SK-N-SH (cell line): ENCODE results near the gene LIG1. TPM values are rescaled to one million over a fixed set of nuclear protein-coding genes. Genes with fewer than 3 reads are reported as not detected.

ENCODE experiments used
- CTCF ChIA-PET: fragments of 300-600, 350-600 bp; formaldehyde crosslinking; extraction: SDS; loops from one replicate; lab custom pipeline; 2021; lab: Yijun Ruan, JAX
- POLR2A ChIA-PET: fragments of 350-600 bp; sonication (Branson Sonifier 250); formaldehyde crosslinking; extraction: SDS; loops from one replicate; lab custom pipeline; 2020; ENCODE audit warnings: antibody characterized with exemption, inconsistent platforms; lab: Yijun Ruan, JAX
- DNase-seq: peaks from one replicate; pipeline ENCODE4 v3.0.0; 2012
- H2AFZ ChIP-seq: fragments of 200-600 bp; sonication (generic); 2 replicates; pipeline ENCODE4 v1.8.1; 2016; ENCODE audit warnings: antibody characterized with exemption, mild to moderate bottlenecking, low read depth
- H3F3A ChIP-seq: fragments of 200-600 bp; sonication (generic); replicated peaks from 2 replicates; pipeline ENCODE3; 2016; ENCODE audit warnings: antibody characterized with exemption, mild to moderate bottlenecking; ENCODE audit not compliant: insufficient read depth
- H3K27ac ChIP-seq, 2 experiments: fragments of 200-500 bp in 1 of 2; fragments of 200-600 bp in 1 of 2; sonication (Bioruptor generic) in 1 of 2; sonication (generic), shearing (Covaris generic) in 1 of 2; 2 replicates each; pipeline versions ENCODE4 v1.5.1 to v1.6.1; 2014 to 2016; ENCODE audit warnings: low read depth in 2 of 2, inconsistent platforms in 1 of 2, low read length in 1 of 2, mild to moderate bottlenecking in 1 of 2, mixed read lengths in 1 of 2
- H3K27me3 ChIP-seq: fragments of 200-600 bp; sonication (generic), shearing (Covaris generic); 2 replicates; pipeline ENCODE4 v1.6.1; 2016; ENCODE audit warnings: mixed run types; ENCODE audit not compliant: insufficient read depth
- H3K36me3 ChIP-seq, 2 experiments: fragments of 200-500 bp in 1 of 2; fragments of 200-600 bp in 1 of 2; sonication (Bioruptor generic) in 1 of 2; sonication (generic) in 1 of 2; replicated peaks in 1 of 2; 2 replicates each; pipeline versions ENCODE3 to v1.5.1; 2014 to 2016; ENCODE audit warnings: low read length in 1 of 2, mild to moderate bottlenecking in 1 of 2; ENCODE audit not compliant: insufficient read depth in 2 of 2, control insufficient read depth in 1 of 2
- H3K4me1 ChIP-seq, 2 experiments: fragments of 200-500 bp in 1 of 2; fragments of 200-600 bp in 1 of 2; sonication (Bioruptor generic) in 1 of 2; sonication (generic), shearing (Covaris generic) in 1 of 2; 2 replicates each; pipeline versions ENCODE4 v1.5.1 to v1.6.1; 2014 to 2016; ENCODE audit warnings: low read depth in 1 of 2, low read length in 1 of 2, mixed run types in 1 of 2; ENCODE audit not compliant: insufficient read depth in 2 of 2, control insufficient read depth in 1 of 2
- H3K4me2 ChIP-seq: fragments of 200-600 bp; sonication (generic), shearing (Covaris generic); 2 replicates; pipeline ENCODE4 v1.6.1; 2017; ENCODE audit warnings: mixed run types
- H3K4me3 ChIP-seq, 2 experiments: fragments of 200-500 bp in 1 of 2; fragments of 200-600 bp in 1 of 2; sonication (Bioruptor generic) in 1 of 2; sonication (generic), shearing (Covaris generic) in 1 of 2; 2 replicates each; pipeline versions ENCODE4 v1.5.1 to v1.8.1; 2014 to 2016; ENCODE audit warnings: low read depth in 2 of 2, inconsistent platforms in 1 of 2, low read length in 1 of 2, mild to moderate bottlenecking in 1 of 2, mixed read lengths in 1 of 2, moderate library complexity in 1 of 2
- H3K79me2 ChIP-seq: fragments of 200-600 bp; sonication (generic); 2 replicates; pipeline ENCODE4 v1.8.1; 2017; ENCODE audit warnings: mild to moderate bottlenecking; ENCODE audit not compliant: insufficient read depth
- H3K9ac ChIP-seq: fragments of 200-600 bp; sonication (generic); 2 replicates; pipeline ENCODE4 v1.6.1; 2017; ENCODE audit warnings: mixed run types
- H3K9me2 ChIP-seq: fragments of 200-600 bp; sonication (generic); 2 replicates; pipeline ENCODE4 v1.6.1; 2017; ENCODE audit warnings: mixed run types
- H3K9me3 ChIP-seq: fragments of 200-600 bp; sonication (generic); 2 replicates; pipeline ENCODE4 v1.6.1; 2017; ENCODE audit warnings: mixed run types, mild to moderate bottlenecking, moderate library complexity
- H4K20me1 ChIP-seq: fragments of 200-600 bp; sonication (generic); 2 replicates; pipeline ENCODE4 v1.6.1; 2017; ENCODE audit warnings: mild to moderate bottlenecking, mixed run types; ENCODE audit not compliant: insufficient read depth
- CTCF ChIP-seq: fragments of 200-600 bp; sonication (generic); IDR thresholded peaks from 2 replicates; pipeline ENCODE4 v1.6.1; 2017; ENCODE audit warnings: antibody characterized with exemption, mild to moderate bottlenecking, moderate library complexity
- ELF1 ChIP-seq: IDR thresholded peaks from 2 replicates; pipeline ENCODE4 v1.4.0; 2012
- EZH2phosphoT487 ChIP-seq: fragments of 200-600 bp; sonication (generic); IDR thresholded peaks from 2 replicates; pipeline ENCODE4 v1.6.1; 2017; ENCODE audit warnings: low read depth, mixed run types, mild to moderate bottlenecking, antibody characterized with exemption, moderate library complexity, borderline replicate concordance
- IRF3 ChIP-seq: fragments of 150-350 bp; IDR thresholded peaks from 2 replicates; pipeline ENCODE4 v1.6.1; 2016; ENCODE audit warnings: mild to moderate bottlenecking, low read depth, low read length
- JUND ChIP-seq: IDR thresholded peaks from 2 replicates; pipeline ENCODE4 v1.4.0; 2012
- MEF2A ChIP-seq: IDR thresholded peaks from 2 replicates; pipeline ENCODE4 v1.4.0; 2012; ENCODE audit warnings: low read depth, borderline replicate concordance
- MXI1 ChIP-seq: IDR thresholded peaks from 2 replicates; pipeline ENCODE4 v1.6.1; 2012; ENCODE audit warnings: mild to moderate bottlenecking, low read depth, low read length, improper control_type of control experiment
- NFIC ChIP-seq: IDR thresholded peaks from 2 replicates; pipeline ENCODE4 v1.4.0; 2012; ENCODE audit warnings: borderline replicate concordance
- RAD21 ChIP-seq: IDR thresholded peaks from 2 replicates; pipeline ENCODE4 v1.6.1; 2012; ENCODE audit warnings: mild to moderate bottlenecking, low read length
- REST ChIP-seq: IDR thresholded peaks from 2 replicates; pipeline ENCODE4 v1.6.1; 2012; ENCODE audit warnings: mild to moderate bottlenecking, low read depth, low read length, moderate library complexity
- RXRA ChIP-seq: IDR thresholded peaks from 2 replicates; pipeline ENCODE4 v1.4.0; 2012; ENCODE audit warnings: low read depth, mild to moderate bottlenecking, borderline replicate concordance
- SIN3A ChIP-seq: IDR thresholded peaks from 2 replicates; pipeline ENCODE4 v1.6.1; 2012; ENCODE audit warnings: low read depth, mild to moderate bottlenecking, low read length, moderate library complexity, borderline replicate concordance
- TAF1 ChIP-seq: IDR thresholded peaks from 2 replicates; pipeline ENCODE4 v1.6.1; 2012; ENCODE audit warnings: low read depth, mild to moderate bottlenecking, low read length, moderate library complexity, borderline replicate concordance
- USF1 ChIP-seq: IDR thresholded peaks from 2 replicates; pipeline ENCODE4 v1.4.0; 2012; ENCODE audit warnings: low read depth, borderline replicate concordance
- YY1 ChIP-seq: IDR thresholded peaks from 2 replicates; pipeline ENCODE4 v1.4.0; 2012; ENCODE audit warnings: low read depth, mild to moderate bottlenecking
- ZBTB33 ChIP-seq: IDR thresholded peaks from 2 replicates; pipeline ENCODE4 v1.4.0; 2012; ENCODE audit warnings: low read depth, borderline replicate concordance
- WGBS: methylation state at CpG from one replicate; pipeline ENCODE4 v1.1.6; 2017; ENCODE audit warnings: low lambda C conversion rate; 5-methylcytosine and 5-hydroxymethylcytosine counted together
- polyA plus RNA-seq, 3 experiments: library from polyadenylated mRNA; depleted of rRNA; stranded (reverse); fragments of >200 nt; gene quantifications; 2 replicates each; pipeline ENCODE4 v1.2.3, GENCODE V29; 2012

The LIG1 gene
- polyA plus RNA-seq, 1 of the 3 experiments (the other 2 are of a cell fraction) = 53.0 TPM

GRCh38 chr19:48085904-48086864 lies 84.0 kb downstream of the LIG1 start:
- CTCF ChIA-PET = interaction anchor here (0.8 to 1.5 kb wide), 2 partner anchors 21 to 24 kb away, joined by 3 to 4 read pairs; partner anchors contain the start of gene PLA2G4C
- no peak for DNase-seq
- Histone ChIP-seq H3K36me3 (no peaks in the 10 kb centered on the region), H2AFZ (no peak overlapping the region), H3K4me1 (no peaks in the 10 kb centered on the region; a peak in 1 of 4 replicates), H3K27me3 (no peaks in the 10 kb centered on the region; the same call in 1 of the 2 replicates)
- WGBS = 35% methylated on average over 5 of the region's 7 CpGs
- TF ChIP-seq ELF1 (no peak), CTCF (peak; percentile 24; the same call in 1 of the 2 replicates), MEF2A (no peak)
- TF ChIP-seq, all 33 proteins: peak for 1
- Histone ChIP-seq H4K20me1 (no peaks in the 10 kb centered on the region), H3F3A (no peaks in the 10 kb centered on the region), H3K79me2 (no peaks in the 10 kb centered on the region), H3K4me2 (no peak overlapping the region), H3K27ac (no peak overlapping the region), H3K9me2 (no peaks in the 10 kb centered on the region), H3K9me3 (no peaks in the 10 kb centered on the region), H3K9ac (no peak overlapping the region), H3K4me3 (no peak overlapping the region)
- POLR2A ChIA-PET = no interaction called here

GRCh38 chr19:48085076-48085475 lies 85.1 kb downstream of the LIG1 start:
- no peak overlapping the region for H2AFZ ChIP-seq
- H3F3A ChIP-seq = no peaks in the 10 kb centered on the region
- H3K9me3 ChIP-seq = no peaks in the 10 kb centered on the region
- ChIA-PET POLR2A (no interaction called here), CTCF (no interaction called here)
- no peaks in the 10 kb centered on the region for H3K36me3 ChIP-seq
- no peaks in the 10 kb centered on the region for H4K20me1 ChIP-seq
- no peaks in the 10 kb centered on the region for H3K4me1 ChIP-seq
- H3K4me3 ChIP-seq = no peak overlapping the region
- no peaks in the 10 kb centered on the region for H3K79me2 ChIP-seq
- no peak for DNase-seq
- H3K9ac ChIP-seq = no peak overlapping the region
- no peaks in the 10 kb centered on the region for H3K9me2 ChIP-seq
- H3K27ac ChIP-seq = no peak overlapping the region
- 15% methylated on average over 2 of the region's 3 CpGs for WGBS
- H3K4me2 ChIP-seq = no peak overlapping the region
- H3K27me3 ChIP-seq = no peaks in the 10 kb centered on the region; the same call in 1 of the 2 replicates
- no peak for TF ChIP-seq TAF1
- no peak for TF ChIP-seq ZBTB33
- no peak for TF ChIP-seq IRF3
- TF ChIP-seq REST = no peak
- no peak for TF ChIP-seq JUND
- TF ChIP-seq MEF2A = no peak
- no peak for TF ChIP-seq SIN3A
- TF ChIP-seq RXRA = no peak
- TF ChIP-seq NFIC = no peak
- no peak for TF ChIP-seq EZH2phosphoT487
- no peak for TF ChIP-seq RAD21
- TF ChIP-seq MXI1 = no peak
- no peak for TF ChIP-seq YY1
- no peak for TF ChIP-seq USF1
